GM12874 (cell line): Measurements from ENCODE around the gene IP6K2.

Experiments used
- CTCF ChIP-seq: IDR thresholded peaks from 2 replicates; pipeline ENCODE4 v1.5.1; 2011; ENCODE audit warnings: low read depth, mild to moderate bottlenecking, control low read depth, low read length, moderate library complexity; ENCODE audit not compliant: insufficient read depth

Gene IP6K2

GRCh38 chr3:48651771-48652170 is 65.2 kb downstream of the IP6K2 start:
- no peak for TF ChIP-seq CTCF

DNA sequence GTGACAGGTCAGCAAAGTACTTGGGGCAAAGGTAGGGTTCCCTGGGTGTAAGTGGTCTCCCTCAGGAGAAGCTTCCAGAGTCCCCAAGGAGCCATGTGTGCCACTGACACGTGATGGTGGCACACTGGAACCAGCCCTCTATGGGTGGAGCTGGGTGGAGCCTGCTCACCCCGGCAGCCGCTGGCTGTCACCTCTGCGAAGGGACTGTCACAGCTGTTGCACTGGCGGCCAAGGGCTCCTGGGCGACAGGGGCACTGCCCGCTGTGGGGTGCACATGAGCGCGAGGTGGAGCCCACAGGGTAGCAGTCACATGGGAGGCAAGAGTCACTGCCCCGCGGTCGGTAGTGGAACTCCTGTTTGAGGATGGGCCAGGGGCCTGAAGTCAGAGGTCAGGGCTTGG is 66.3 kb downstream of the IP6K2 start:
- TF ChIP-seq CTCF = no peak

DNA sequence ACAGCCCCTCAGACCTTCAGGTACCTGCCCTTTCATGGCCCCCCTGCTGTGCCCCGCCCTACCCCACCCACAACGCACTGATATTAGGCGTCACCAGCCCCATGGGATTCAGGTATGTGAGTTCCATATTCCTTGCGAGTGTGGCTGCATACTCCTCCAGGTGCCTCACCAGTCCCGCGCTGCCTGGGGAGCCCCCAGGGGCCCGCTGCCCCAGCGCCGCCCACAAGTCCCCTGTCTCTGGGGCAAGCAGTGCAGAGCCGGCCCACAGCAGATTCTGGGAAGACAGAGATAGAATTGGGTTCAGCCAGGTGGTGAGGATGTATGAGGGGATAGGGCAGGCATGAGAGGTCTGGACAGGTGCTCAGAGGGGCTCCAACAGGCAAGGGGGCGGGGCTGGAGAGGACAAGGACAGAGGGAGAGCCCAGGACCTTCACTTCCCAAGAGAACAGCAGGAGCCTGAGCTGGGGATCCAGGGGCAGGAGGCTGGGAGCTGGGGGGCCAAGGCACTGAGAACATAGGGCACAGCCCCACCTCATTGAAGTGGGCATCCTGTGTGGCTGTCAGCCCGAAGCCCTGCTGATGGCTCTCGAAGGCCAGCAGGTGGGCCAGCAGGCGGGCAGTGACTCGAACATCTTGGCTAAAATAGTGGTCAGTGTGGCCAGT is 68.7 kb downstream of the IP6K2 start:
- no peak for TF ChIP-seq CTCF

DNA sequence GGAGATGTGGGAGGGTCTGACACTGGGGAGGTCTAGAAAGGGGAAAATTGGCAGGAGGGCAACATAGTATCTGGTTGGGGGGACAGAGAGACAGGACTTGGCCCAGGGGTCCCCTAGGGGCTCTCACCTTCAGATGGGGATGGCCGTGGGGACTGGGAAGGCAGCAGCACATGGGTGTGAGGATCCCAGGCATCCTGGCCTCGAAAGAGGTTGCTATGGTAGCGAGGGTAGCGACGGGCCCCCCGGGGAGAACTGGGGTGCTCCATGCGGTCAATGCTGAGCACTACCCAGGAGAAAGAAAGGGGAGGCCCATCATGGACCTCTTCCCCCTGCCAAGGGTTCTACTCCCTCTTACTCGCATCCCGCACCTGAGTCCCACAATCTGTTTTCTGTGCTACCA is 69.3 kb downstream of the IP6K2 start:
- TF ChIP-seq CTCF = no peak

GRCh38 chr3:48644898-48645760 is 71.9 kb downstream of the IP6K2 start:
- no peak for TF ChIP-seq CTCF

DNA sequence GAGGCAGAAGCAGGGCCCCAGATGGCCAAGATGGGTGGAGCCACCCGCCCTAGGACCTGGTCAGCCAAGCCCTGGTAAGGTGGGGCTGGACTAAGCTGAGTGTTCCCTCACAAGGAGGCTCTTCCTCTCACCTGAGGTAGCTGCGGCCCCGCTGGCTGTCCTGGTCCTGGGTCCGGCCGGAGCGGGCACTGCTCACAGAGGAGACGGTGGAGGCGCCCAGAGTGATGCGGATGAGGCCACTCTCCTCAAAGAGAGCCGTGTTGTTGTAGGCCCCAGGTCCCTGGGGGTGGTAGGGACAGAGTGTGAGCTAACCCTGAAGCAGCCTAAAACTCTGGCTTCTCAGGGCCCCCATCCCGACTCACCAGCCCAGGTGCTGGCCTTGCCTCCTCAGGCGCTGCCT is 74.4 kb downstream of the IP6K2 start:
- no peak for TF ChIP-seq CTCF

- TF ChIP-seq CTCF = no peak
These were observed 75.6 kb downstream of the IP6K2 start for GRCh38 chr3:48641396-48641795.
